NCI-H82 (cell line): Measurements from ENCODE around the gene PRKCA.
"Not testable (repeated sequence)": the region's sequence is repeated elsewhere in the genome, so short reads cannot be mapped to it uniquely, and the experiment has no call there.

Experiments used
- DNase-seq: peaks from one replicate; lab custom pipeline; 2025; lab: John Stamatoyannopoulos, UW

PRKCA gene

DNA sequence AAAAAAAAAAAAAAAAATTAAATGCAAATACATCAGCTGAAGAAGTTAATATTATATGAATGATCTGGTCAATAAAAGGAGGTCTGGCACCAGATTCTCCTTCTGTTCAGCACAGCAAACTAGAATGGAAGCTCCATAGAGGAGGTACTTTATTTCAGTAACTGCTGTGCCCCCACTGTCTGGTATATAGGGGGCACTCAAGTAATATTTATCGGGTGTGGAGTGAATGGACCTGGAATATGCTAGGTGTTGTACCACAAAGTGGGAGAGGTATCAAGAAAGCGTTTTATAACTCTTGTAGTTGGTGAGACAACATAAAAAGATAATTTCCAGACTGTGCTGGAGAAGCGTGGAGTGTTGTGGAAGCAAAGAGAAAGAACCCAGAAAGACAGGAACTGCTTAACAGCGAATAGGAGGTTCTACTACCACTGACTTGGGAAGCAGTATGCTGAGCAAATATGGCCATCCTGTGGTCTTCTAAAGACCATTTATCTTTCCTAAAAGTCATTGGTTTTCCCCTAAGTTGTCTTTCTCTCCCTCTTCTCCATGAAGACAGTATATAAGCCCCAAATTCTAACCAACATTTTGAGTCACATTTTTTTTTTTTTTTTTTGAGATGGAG lies 12.2 kb upstream of the PRKCA start:
- peak; percentile 30 for DNase-seq

GRCh38 chr17:66292353-66292752 lies 10.1 kb upstream of the PRKCA start:
- DNase-seq: no peak

- no peak for DNase-seq
These were observed 6.1 kb upstream of the PRKCA start for GRCh38 chr17:66296289-66296725.

DNA sequence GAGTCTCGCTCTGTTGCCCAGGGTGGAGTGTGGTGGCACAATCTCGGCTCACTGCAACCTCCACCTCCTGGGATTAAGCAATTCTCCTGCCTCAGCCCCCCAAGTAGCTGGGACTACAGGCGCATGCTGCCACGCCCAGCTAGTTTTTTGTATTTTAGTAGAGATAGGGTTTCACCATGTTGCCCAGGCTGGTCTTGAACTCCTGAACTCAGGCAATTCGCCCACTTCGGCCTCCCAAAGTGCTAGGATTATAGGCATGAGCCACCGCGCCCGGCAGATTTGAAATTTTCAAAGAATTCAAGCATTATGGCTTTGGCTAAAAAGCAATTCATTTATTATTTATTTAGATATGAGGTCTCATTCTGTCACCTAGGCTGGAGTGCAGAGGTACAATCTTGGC lies 5.0 kb upstream of the PRKCA start:
- DNase-seq: not testable (repeated sequence)

- no peak for DNase-seq
These were observed 2.7 kb upstream of the PRKCA start for GRCh38 chr17:66299711-66300110.

DNA sequence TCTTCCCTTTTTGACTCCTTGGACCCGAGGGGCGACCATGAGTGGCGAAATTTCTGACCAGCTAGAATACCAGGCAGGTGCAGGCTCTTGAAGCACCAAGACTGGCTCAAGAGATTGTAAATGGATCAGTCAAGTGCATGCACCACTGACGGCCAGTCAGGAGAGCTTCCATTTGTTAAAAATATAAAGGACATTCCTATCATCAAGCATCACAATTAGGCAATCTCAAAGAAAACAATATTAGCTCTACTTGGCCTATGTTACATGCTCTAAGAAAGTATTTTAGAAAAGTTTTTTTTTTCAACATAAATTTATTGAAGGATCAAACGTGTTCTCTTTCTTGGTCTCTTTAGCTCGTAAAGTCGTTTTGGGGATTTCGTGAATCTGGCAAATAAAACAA lies 1.5 kb upstream of the PRKCA start:
- DNase-seq: no peak

DNA sequence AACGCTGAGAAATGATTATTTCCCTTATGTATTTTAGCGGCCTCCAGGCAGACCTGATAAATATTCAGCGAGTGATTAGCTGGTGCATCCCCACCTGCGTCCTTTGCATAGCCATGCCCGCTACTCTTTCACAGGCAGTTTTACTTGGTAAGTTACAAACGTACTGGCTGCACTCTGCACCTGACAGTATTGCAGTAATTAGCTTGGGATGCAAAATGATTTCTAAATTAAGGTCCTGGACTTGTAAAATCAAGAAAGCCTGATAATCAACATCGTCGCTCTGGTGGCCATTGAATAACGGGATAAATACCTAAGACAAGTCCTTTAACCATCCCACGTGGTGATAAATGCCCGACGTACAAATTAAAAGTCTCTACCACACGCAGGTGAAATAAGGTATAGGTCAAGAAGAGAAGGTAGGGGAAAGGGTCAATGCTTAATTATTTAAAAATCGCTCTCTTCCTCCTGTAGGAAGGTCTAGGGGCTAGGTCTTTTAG lies 998 bp upstream of the PRKCA start:
- no peak for DNase-seq

DNA sequence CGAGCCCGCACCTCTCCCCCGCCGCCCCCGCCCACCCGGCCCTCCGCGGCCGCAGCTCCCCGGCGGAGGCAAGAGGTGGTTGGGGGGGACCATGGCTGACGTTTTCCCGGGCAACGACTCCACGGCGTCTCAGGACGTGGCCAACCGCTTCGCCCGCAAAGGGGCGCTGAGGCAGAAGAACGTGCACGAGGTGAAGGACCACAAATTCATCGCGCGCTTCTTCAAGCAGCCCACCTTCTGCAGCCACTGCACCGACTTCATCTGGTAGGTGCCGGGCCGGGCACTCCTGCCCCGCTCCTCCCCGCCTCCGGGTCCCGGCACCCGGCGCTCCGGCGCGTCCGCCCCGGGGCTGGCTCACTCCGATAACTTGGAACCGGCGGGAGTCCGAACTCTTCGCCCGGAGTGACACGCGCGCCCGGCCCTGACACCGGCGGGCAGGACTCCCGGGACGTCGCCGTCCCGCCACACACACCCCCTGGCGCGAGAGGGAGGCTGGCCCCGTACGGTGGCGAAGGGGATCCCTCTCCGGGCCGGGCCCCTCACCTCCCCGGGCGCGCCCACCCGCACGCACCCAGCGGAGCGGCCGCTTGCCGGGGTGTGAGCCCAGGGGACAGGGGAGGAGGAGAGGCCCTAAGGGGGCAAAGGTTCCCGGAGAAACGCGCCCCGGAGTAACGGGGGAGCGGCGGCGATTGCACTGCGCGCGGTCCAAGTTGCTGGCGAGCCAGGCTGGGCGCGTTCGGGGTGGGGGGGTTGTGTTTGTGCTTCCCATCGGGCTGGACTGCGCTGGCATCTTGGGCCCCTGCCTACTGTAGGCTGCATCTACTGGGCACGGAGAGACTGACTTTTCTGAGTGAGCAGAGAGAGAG lies 581 bp downstream of the PRKCA start:
- DNase-seq: peak; percentile 36

GRCh38 chr17:66304304-66305174 lies 2.1 kb downstream of the PRKCA start:
- DNase-seq: peak; percentile 4

DNA sequence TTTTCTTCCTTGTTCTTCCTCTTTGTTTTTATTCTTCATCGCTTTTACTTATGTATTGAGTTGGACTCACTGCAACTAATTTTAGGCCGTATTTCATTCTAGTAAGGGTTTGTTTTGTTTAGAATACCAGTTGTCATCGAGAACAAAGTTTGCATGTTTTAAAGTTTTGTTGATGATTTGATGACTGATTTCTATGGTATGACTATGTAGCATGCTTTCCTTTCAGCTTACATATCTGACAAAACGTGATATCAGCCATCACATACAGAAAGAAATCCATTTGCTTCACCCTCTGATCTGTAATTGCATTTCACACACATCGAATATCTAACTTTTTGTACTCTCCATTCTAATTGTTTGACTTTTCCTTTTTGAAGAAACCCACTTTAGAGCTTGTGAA lies 4.0 kb downstream of the PRKCA start:
- no peak for DNase-seq

- no peak for DNase-seq
These were observed 4.8 kb downstream of the PRKCA start for GRCh38 chr17:66307257-66307656.

DNA sequence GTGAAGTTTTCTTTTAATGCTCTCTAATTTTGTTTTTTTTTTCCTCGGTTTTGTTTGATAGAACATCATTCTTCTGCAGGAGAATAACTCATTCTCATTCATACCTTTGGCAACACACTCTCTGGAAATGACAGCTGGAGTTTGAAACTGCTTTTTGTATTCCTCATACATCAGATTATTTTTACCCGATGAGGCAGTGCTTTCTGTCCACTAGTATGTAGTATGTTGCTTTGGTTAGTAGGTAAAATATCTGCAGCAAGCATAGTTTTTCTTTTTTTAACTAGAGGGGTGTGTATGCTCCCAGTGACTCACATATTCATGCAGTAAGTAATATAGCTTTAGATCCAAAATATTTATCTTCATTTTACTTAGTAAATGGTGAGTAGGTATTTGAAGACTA lies 6.4 kb downstream of the PRKCA start:
- DNase-seq: no peak

DNA sequence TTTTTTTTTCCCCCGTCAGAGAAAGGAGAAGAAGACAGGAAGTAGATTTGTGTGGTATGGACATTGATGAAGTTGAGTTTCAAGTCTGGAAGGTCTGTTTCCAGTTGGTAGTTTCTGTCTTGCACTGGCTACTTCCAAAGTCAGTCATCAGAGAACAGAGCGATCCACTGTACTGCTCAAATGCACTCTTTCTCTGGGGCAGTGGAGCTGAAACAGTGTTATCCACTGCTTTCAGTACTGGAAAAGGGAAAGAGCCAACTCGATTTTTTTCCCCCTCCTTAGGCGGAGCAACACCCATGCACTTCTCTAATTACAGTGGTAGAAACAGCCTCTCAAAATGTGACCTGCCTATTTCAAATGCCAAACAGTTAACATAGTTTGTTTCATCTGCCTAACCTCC lies 7.4 kb downstream of the PRKCA start:
- DNase-seq: no peak

GRCh38 chr17:66310528-66311148 lies 8.2 kb downstream of the PRKCA start:
- peak; percentile 29 for DNase-seq

- no peak for DNase-seq
These were observed 10.5 kb downstream of the PRKCA start for GRCh38 chr17:66312912-66313311.

- DNase-seq: no peak
These were observed 10.9 kb downstream of the PRKCA start for GRCh38 chr17:66313325-66313724.

DNA sequence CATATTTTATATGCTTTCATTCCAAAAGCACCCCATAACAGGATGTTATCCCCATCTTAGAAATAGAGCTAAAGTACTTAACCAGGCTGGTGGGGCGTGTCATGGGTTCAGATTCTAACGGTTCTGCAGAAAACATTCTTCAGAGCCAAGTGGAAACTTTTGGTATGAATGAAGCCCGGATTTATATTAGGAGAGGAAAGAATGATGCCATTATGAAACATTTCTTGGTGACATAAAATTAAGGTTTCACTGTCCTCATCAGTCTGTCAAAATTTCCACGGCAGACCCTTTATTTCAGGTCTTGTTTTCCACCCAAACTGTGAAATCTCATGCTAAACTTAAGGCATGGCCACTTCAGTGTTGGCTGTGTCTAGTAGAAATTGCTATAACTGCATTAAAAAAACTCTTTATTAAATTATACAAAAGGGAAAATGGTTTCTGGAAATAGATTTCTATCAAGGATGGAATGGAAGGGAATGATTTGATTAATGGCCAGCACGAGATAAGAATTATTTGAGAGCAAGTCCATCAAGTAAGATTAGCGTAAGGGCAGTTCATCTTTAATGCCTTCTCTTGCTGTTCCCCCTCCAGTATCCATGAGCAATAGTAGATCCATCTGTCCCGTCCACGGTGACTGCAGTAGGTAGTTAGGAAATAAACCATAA lies 11.7 kb downstream of the PRKCA start:
- DNase-seq: no peak

GRCh38 chr17:66317629-66318028 lies 15.2 kb downstream of the PRKCA start:
- DNase-seq: no peak

DNA sequence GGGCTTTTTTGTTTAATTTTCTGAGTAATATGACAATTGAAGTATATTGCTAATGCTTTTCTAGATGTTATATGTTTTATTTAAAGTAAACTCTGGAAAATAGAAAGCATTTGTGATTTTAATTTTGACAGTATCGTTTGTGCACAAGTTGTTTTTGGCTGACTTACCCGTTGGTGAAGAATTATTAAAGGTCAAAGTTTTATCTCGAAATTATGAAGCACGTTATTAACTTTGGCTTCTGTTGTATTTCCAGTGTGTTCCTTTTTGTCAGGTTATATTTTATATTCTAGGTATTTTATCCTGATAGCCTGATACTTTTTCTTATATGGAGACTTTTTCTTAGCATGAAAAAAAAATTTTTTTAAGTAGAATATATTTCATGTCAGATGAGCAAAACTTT lies 16.8 kb downstream of the PRKCA start:
- DNase-seq: no peak

- DNase-seq: no peak
These were observed 20.4 kb downstream of the PRKCA start for GRCh38 chr17:66322764-66323163.

- DNase-seq: not testable (repeated sequence)
These were observed 22.1 kb downstream of the PRKCA start for GRCh38 chr17:66324381-66325004.
